ENCODE data around the gene ELN. TPM values are rescaled to one million over a fixed set of nuclear protein-coding genes. Genes with fewer than 3 reads are reported as not detected.

The ELN gene
- total RNA-seq, 1 donor from 2014 or later: not detected

DNA sequence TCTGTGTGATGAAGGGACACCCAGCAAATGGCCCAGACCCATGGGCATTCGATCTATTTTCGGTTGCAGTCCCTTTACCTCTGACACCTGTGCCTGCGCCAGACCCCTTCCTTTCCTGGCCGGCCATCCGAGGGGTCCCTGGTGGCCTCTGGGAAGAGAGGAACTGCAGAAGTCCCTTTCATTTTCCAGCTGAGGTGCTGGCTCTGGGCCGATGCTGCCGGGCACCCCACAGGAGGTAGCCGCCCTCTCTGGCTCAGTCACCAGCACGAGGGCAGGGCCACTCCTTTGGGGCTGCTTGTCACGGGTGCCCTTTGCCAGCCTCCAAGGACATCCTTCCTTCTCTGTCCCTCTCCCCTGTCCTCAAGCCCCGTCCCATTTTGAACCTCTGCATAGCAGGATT is 4.2 kb upstream of the ELN start:
- ChIA-PET CTCF (no interaction called here), POLR2A (no interaction called here)
- no peaks in the 10 kb centered on the region for H3K36me3 Mint-ChIP-seq (ENCODE audit: low read depth)
- peaks cover 2% of the 10 kb centered on the region for H3K4me1 Mint-ChIP-seq
- H3K27me3 Mint-ChIP-seq: peaks cover 43% of the 10 kb centered on the region
- DNase-seq: no peak
- no peak for ATAC-seq (ENCODE audit: low read depth)
- intact Hi-C loops (cut with micrococcal nuclease): no loop called here
- H3K27ac Mint-ChIP-seq: no peak overlapping the region
- H3K9me3 Mint-ChIP-seq: no peaks in the 10 kb centered on the region
- TF ChIP-seq, protein P1, sequence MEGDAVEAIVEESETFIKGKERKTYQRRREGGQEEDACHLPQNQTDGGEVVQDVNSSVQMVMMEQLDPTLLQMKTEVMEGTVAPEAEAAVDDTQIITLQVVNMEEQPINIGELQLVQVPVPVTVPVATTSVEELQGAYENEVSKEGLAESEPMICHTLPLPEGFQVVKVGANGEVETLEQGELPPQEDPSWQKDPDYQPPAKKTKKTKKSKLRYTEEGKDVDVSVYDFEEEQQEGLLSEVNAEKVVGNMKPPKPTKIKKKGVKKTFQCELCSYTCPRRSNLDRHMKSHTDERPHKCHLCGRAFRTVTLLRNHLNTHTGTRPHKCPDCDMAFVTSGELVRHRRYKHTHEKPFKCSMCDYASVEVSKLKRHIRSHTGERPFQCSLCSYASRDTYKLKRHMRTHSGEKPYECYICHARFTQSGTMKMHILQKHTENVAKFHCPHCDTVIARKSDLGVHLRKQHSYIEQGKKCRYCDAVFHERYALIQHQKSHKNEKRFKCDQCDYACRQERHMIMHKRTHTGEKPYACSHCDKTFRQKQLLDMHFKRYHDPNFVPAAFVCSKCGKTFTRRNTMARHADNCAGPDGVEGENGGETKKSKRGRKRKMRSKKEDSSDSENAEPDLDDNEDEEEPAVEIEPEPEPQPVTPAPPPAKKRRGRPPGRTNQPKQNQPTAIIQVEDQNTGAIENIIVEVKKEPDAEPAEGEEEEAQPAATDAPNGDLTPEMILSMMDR (IDR thresholded peaks at IDR 0.05): no peak
- no peak overlapping the region for H3K4me3 Mint-ChIP-seq

DNA sequence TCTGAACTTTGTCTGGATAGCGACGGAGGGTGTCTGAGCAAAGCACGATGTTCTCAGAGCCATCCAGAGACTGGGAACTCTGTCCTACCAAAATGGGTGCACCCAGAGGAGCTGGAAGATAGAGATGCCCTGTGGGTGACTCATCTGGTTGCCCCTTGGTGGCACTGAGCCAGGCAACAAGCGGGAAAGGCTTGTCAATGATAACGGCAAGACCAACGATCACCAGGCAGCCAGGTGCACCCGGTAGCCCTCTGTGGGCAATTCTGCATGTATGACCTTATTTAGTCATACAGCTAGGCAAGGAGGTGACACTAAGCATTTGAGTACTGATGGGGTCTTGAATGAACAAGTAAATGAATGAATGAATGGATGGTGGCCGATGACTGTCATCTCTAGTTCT is 2.8 kb upstream of the ELN start:
- intact Hi-C loops (cut with micrococcal nuclease): loop anchor here (5.0 kb wide), 2 partner anchors 48 to 213 kb away; no protein-coding TSS in a partner anchor
- no peak overlapping the region for H3K27ac Mint-ChIP-seq
- ChIA-PET POLR2A (no interaction called here), CTCF (interaction anchor here (0.7 to 2.9 kb wide), 6 partner anchors 7 to 418 kb away, joined by 3 to 17 read pairs (median 4); partner anchors contain the start of gene LIMK1)
- peaks cover 52% of the 10 kb centered on the region for H3K27me3 Mint-ChIP-seq
- H3K4me3 Mint-ChIP-seq: no peak overlapping the region
- ATAC-seq (ENCODE audit: low read depth): no peak
- no peaks in the 10 kb centered on the region for H3K36me3 Mint-ChIP-seq (ENCODE audit: low read depth)
- no peaks in the 10 kb centered on the region for H3K9me3 Mint-ChIP-seq
- TF ChIP-seq, protein P1 (IDR thresholded peaks at IDR 0.05): no peak
- DNase-seq: no peak
- peaks cover 8% of the 10 kb centered on the region for H3K4me1 Mint-ChIP-seq

DNA sequence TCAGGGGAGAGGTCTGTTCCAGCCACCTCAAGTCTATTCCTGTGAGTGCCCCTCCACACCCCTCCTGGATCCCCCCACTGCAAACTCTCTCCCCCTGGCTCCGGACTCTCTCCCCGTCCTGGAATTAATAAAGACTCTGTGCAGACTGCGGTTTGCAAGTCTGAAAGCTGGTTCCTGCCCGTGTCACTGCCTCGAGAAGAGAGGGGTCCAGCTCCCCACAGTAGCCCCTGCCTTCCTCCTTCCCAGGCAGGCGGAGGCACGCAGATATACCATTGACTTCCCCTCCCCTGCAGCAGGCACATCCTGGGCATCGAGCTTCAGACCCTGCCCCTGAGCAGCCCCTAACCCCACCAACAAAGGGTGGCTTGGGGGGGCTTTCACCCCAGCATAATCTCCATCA is 2.2 kb upstream of the ELN start:
- Mint-ChIP-seq H3K4me1 (peaks cover 8% of the 10 kb centered on the region), H3K36me3 (ENCODE audit: low read depth) (no peaks in the 10 kb centered on the region), H3K4me3 (no peak overlapping the region), H3K9me3 (no peaks in the 10 kb centered on the region), H3K27ac (no peak overlapping the region), H3K27me3 (peaks cover 53% of the 10 kb centered on the region)
- ATAC-seq (ENCODE audit: low read depth) (no peak), DNase-seq (no peak)
- intact Hi-C loops (cut with micrococcal nuclease): loop anchor here (5.0 kb wide), 2 partner anchors 48 to 213 kb away; no protein-coding TSS in a partner anchor
- CTCF ChIA-PET: interaction anchor here (0.7 to 2.9 kb wide), 7 partner anchors 8 to 419 kb away, joined by 3 to 17 read pairs (median 5); no protein-coding TSS in a partner anchor
- TF ChIP-seq, protein P1 (IDR thresholded peaks at IDR 0.05): no peak
- POLR2A ChIA-PET: no interaction called here

DNA sequence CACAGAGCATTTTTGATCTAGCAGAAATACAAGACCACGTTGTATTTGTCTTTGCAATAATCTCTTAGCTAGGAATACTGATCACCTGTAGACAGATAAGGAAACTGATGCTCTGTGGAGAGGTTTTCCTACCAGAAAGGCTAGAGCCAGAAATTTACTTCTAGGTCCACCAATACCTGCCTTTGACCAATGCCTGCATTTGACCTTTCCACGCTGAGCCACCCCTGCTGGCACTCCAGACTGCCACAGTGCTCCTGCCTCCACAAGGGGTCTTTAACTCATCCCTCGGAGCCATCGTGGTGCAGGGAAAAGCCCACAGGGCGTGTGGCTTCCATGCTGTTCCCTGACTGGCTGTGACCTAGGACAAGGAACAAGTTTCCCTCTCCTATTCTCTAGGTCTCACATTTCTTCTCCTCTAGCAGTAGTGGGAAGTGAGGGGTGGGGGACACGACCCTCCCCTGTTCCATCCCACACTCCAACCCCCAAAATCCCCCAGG is 1.5 kb upstream of the ELN start:
- intact Hi-C loops (cut with micrococcal nuclease): loop anchor here (5.0 kb wide), 2 partner anchors 49 to 214 kb away; no protein-coding TSS in a partner anchor
- Mint-ChIP-seq H3K9me3 (no peaks in the 10 kb centered on the region), H3K4me1 (peaks cover 8% of the 10 kb centered on the region), H3K27ac (no peak overlapping the region), H3K27me3 (peaks cover 54% of the 10 kb centered on the region), H3K4me3 (no peak overlapping the region), H3K36me3 (ENCODE audit: low read depth) (no peaks in the 10 kb centered on the region)
- no peak for ATAC-seq (ENCODE audit: low read depth)
- no peak for DNase-seq
- POLR2A ChIA-PET: no interaction called here
- CTCF ChIA-PET: interaction anchor here (0.5 to 2.9 kb wide), 11 partner anchors 11 to 419 kb away, joined by 3 to 17 read pairs (median 5); no protein-coding TSS in a partner anchor
- TF ChIP-seq, protein P1 (IDR thresholded peaks at IDR 0.05): no peak

DNA sequence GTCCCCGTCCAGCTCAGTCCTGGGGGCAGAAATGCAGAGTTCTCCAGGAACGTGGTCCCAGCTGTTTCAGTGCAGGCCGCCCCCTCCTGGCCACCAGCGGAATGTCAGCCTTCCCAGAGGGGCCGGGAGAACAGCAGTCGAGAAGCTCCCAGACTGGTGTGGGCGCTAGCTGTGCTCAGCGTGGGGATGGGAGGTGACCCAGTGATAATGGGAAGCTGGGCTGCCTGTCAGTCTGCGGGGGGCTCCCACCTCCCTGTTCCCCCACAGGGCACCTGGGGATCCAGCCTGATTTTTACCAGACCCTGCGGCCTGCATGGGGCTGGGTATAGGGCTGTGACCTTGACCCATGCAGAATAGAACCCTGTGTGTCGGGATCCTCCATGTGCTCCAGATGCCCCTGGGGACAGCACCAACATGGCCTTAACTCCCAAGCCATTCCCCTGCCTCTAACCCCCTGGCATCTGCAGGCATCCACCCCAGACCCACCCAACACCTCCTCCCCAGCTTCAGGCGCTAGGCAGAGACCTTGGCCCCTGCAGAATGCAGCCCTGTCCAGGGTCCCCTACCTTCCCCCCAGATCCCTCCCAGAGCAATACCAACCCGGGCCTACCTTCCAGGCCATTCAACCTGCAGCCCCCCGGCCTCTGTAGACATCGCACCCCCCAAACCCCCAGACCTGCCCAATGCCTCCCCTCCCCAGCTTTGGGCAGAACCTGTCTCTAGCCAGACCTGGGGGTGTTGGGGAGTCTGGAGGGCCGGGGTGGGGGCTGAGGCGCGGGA is 880 bp upstream of the ELN start:
- ChIA-PET POLR2A (no interaction called here), CTCF (interaction anchor here (0.5 to 2.9 kb wide), 15 partner anchors 9 to 616 kb away, joined by 3 to 17 read pairs (median 4); no protein-coding TSS in a partner anchor)
- no peaks in the 10 kb centered on the region for H3K9me3 Mint-ChIP-seq
- H3K4me3 Mint-ChIP-seq: no peak overlapping the region
- DNase-seq (peak; percentile 62), ATAC-seq (ENCODE audit: low read depth) (peak; percentile 85)
- intact Hi-C loops (cut with micrococcal nuclease): loop anchor here (5.0 kb wide), 2 partner anchors 50 to 215 kb away; no protein-coding TSS in a partner anchor
- H3K27ac Mint-ChIP-seq: no peak overlapping the region
- TF ChIP-seq, protein P1 (IDR thresholded peaks at IDR 0.05): peak; percentile 76
- no peaks in the 10 kb centered on the region for H3K36me3 Mint-ChIP-seq (ENCODE audit: low read depth)
- peaks cover 8% of the 10 kb centered on the region for H3K4me1 Mint-ChIP-seq
- peaks cover 57% of the 10 kb centered on the region for H3K27me3 Mint-ChIP-seq
